Hematopoietic multipotent progenitor cell treated with erythropoietin and hydrocortisone succinate and interleukin-3 and kit ligand, for 6 days (in vitro differentiated cells): ENCODE measurements around the gene FRMPD1.
"Not testable (repeated sequence)": the region's sequence is repeated elsewhere in the genome, so short reads cannot be mapped to it uniquely, and the experiment has no call there.

Source experiments
- DNase-seq: peaks from one replicate; pipeline ENCODE4 v3.0.0-alpha.2; 2015

Gene FRMPD1, protein sequence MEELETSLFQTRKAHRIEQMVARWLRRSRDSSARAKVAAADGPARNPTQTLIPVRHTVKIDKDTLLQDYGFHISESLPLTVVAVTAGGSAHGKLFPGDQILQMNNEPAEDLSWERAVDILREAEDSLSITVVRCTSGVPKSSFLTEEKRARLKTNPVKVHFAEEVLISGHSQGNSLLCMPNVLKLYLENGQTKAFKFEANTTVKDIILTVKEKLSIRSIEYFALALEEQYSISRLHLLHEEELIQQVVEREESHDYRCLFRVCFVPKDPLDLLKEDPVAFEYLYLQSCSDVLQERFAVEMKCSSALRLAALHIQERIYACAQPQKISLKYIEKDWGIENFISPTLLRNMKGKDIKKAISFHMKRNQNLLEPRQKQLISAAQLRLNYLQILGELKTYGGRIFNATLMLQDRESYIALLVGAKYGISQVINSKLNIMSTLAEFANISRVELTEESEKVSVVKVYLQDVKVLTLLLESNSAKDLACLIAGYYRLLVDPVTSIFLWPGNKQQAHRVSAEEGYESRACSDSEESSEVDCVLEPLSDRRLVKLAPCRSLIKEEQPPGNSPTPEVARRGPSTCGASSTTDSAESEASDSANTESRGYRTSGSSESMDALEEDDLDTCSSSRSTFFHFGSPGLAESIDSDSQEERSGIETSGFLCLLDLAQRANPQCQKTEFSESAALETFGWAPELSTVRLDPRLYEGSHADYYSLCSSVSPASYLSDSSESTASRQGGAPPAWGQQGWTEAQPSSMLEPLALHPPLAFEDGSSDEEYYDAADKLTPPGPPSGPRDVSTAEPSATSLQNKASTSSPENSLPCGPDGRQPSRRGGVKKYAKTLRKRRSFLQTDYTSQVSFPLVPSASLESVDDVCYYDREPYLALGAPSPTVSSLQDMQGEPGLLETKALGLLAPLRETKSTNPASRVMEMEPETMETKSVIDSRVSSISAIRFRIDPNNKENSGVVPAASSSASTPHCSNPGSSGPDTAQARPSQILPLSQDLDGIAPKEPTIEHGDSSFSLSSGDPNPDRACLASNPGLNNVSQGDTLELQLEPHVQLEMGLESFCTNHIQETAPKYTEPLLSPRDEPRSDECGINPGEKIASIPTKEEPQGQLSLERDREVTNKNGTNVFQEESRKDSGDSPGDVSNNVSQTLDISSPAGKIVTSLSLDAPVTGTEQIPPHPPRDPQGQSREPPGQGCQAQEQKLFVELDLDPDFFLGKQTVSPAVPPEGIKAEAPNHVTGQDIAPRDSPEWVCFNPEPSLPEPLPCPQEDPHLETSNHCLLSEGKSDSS (N-terminal part only)

DNA sequence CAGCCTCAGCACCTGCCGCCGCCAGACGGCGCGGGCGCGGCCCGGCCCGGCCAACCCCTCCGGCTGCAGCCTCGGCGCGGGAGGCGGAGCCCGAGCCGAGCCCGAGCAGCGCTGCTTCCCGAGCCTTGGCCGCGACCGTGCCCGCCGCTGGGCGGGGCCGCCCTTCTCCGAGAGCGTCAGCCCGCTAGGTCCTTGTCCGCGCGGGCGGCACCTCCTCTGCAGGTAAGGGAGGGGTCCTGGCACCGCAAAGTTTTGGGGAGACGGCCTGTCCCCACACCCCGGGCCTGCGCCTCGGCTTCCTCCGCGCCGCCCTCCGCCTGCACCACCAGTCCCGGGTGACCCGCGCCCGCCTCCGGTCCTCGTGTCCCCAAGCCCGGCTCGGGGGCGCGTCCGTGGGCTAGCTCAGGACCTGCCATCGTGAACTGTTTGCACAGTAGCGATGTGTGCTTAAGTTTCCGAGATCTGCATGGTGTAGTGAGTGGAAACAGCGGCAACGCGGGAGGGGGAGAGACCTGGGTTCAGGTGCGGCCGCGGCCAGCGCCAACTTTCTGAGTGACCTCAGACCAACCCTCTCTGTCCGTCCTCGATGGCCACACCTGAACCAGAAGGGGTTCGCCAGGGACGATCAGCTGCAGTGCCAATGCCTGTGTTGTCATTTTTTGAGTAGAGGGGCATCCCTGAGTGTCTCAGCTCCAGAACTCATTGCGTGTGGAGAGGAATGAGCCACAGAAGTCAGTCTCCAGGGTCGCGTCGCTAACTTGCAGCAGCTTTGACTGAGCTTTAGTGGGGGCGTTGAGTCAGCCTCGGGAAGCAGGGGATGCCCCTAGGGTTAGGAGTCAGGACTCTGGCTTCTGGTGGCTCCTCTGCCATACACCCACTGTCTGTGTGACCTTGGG, at the start of gene FRMPD1:
Gene FRMPD1 (plus strand): TSS at position 82 of the 896 bp plus-strand sequence. CDS start 41,688 bp downstream, outside the sequence.
- DNase-seq: peak; percentile 74

DNA sequence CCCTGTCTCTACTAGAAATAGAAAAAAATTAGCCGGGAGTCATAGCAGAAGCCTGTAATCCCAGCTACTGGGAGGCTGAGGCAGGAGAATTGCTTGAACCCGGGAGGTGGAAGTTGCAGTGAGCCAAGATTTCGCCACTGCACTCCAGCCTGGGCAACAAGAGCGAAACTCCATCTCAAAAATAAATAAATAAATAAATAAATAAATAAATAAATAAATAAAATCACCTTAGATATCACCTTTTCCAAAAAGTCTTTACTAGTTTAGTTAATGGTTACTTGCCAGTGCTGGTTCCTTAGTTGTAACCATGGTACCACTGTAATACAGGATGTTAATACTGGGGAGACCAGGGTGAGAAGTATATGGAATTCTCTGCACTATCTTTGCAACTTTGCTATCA, 48.7 kb upstream of the FRMPD1 start:
- DNase-seq: not testable (repeated sequence)

DNA sequence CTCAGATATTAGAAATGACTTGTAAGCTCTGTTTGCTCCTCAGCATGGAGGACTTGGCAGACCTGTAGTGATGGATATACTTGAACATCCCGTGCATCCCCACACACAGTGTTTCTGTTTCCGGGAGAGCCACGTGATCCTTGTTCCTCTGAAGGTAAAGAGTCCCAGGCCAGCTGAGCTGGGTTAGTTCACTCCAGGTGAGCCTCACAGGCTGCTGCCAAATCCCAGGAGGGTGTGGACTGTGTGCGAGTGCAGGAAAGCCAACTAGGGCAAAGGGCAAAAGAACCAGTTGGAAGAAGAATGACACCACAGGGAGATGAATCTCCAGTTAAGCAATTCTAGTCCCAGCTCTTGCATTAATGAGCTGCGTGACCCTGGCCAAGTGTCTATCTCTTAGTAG, 47.9 kb upstream of the FRMPD1 start:
- no peak for DNase-seq

DNA sequence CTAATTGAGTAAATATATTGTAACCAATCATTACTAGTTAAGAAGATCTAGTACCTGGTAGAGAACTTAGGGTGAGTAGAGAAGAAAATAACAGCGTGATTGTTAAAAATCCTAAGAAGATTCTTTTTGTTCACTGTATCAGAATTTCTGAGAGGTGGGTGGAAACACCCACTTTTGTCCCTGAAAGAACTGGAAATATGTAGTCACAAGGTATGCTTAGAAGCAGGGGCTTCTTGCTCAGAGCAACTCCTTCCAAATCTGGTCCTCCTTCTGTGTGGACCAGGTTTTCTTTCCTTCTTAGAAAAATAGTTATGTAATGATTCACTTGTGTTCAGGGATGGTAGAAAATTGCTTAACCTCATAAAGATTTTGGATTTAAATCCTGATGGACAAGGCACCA, 46.5 kb upstream of the FRMPD1 start:
- no peak for DNase-seq

DNA sequence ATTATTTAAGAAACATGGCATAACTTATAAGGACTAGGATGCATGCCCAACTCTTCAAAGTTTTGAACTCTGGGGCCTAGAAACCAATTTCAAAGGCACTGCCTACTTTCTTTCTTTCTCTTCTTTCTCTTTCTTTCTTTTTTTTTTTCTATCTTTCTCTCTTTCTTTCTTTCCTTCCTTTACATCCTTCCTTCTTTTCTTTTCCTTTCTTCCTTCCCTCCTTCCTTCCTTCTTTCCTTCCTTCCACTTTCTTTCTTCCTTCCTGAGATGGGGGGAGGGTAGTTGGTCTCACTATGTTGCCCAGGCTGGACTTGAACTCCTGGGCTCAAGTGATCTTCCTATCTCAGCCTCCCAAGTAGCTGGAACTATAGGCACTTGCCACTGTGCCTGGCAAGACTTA, 42.5 kb upstream of the FRMPD1 start:
- DNase-seq: no peak

DNA sequence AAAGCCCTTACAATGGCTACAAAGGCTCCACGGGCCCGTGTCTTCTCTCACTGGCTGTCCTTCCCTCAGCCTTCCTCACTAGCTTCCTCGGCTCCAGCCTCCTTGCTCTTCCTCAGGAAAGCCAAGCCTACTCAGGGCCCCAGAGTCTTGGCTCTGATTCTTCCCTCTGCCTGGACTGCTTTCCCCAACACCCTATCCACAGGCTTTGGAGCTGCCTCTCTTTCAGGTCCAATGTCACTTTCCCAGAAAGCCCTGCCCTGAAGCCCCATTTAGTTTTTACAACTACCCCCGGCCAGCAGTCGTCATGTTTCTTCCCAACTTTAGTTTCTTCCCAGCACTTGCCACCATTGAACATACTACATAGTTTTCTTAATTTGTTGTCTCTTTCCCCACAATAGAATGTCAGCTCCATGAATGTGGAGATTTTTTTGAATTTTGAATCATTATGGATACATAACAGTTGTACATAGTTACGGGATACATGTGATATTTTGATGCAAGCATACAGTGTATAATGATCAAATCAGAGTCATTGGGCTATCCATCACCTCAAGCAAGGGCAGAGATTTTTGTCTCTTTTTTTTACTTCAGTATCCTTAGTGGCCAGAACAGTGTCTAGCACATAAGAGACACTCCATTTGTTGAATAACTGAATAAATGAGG, 40.9 kb upstream of the FRMPD1 start:
- no peak for DNase-seq

DNA sequence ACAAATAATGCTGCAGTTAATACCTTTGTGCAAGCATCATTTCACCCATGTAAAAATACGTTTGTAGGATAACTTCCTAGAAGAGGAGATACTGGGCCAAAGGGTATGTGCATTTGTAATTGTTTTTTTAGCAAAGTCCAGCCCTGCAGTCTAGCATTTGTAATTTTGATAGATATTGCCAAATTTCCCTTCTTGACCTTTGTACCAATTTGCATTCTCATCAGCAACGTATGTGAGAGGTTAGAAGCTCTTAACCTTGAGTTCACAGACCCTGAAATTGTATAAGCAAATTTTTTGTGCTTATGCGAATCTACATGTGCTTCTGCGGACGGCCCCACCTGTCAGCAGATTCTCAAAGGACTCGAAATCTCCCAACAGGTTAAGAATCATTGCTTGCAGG, 39.7 kb upstream of the FRMPD1 start:
- no peak for DNase-seq

DNA sequence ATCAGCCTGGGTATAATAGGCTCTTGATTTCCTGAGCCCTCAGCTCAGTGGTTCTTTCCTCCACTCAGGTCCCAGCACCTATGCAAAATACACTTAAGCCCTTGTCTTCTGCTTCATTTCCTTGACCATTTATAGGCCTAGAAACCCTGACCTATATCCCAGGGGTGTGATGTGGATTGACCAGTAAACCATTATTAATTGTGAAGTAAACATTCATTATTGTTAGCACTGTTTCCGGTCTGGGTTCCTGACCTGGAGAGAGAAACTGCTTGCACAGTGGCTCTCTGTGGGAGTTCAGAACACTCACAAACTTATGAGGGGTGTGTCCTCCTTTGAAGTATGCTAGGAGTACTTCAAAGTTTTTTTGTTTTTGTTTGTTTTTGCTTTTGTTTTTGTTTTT, 38.8 kb upstream of the FRMPD1 start:
- no peak for DNase-seq

DNA sequence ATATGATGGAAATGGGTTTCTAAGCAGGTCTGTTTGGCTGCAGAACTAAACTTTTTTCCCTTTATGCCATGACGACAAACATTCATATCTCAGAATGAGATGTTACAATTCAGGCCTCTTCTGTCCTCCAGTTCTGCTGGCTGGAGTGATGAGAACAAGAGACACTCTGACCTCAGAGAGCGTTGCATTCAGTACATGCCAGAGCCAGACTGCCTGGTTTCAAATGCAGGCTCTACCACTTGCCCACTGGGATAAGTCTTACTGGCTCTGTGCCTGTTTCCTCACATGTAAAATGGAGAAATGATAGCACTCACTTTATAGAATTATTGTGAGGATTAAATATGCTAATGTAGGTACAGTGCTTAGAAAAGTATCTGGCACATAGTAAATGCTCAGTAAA, 33.6 kb upstream of the FRMPD1 start:
- no peak for DNase-seq

DNA sequence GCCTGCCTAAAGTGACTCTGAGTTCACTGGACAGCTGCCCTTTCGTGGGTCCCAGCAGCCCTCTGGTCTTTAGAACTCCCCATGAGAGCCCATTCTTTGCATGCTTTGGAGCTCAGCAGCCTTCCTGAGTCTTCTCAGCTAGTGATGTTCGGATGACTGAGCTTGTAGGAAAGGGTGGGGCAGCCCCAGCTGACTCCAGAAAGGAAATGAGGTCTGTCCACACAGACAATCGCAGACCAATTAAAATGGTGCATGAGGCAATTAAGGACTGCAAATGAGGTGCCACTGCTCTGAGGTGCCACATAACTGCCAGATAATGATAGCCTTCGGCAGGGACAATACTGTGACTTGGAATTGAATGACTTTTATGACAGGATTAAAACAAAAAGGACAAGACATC, 32.9 kb upstream of the FRMPD1 start:
- DNase-seq: peak; percentile 4

DNA sequence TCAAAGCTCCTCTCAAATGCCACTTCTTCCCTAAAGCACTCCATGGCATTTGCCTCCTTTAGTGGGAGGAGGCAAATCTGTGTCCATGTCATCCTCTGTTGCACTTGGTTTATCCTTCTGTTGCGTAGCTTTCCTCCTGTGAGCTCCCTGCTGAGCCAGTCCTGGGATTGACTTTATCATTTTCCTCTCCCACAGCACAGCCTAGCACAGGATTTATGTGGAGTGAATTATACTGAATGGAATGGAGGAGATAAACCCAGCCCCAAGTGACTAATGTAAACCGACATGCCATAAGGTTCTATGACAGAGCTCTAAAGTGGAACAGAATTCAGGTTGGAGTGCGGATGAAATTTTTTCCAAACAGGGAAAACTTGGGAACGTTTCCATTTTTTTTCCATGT, 31.9 kb upstream of the FRMPD1 start:
- no peak for DNase-seq

DNA sequence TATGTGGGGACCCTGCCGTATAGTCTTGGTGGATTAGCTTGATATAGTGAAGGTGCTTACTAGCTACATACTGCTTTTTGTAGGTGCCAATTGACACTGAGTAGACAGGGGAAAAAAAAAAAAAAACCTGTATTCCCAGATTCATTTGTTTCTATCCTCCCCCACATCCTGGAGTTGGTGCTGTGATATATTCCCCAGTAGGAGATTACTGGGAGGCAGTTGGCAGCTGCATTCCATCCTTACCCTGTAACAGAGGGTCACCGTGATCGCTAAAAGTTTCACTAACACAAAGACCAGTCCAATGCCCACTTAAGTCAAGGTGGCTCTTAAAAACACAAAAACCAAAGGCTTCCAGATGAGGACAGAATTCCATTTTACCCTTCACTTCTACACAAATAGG, 30.9 kb upstream of the FRMPD1 start:
- DNase-seq: no peak

DNA sequence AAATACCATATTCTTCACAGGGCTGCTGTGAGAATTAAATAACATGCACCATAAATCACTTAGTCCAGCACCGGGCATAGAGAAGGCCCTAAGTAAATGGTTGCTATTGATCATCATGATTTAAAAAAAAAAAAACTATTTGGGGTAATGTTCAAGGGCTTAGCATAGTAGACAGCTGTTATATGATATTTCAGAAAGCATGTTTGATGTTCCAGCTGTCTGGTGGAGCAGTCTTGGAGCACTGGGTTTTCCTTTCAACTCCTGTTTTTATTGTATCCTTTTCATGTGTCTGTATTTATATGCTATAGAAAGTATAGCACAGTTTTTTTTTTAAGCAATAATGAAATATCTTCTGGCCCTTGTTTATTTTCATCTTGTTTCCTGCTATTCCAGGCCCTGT, 30.4 kb upstream of the FRMPD1 start:
- no peak for DNase-seq

DNA sequence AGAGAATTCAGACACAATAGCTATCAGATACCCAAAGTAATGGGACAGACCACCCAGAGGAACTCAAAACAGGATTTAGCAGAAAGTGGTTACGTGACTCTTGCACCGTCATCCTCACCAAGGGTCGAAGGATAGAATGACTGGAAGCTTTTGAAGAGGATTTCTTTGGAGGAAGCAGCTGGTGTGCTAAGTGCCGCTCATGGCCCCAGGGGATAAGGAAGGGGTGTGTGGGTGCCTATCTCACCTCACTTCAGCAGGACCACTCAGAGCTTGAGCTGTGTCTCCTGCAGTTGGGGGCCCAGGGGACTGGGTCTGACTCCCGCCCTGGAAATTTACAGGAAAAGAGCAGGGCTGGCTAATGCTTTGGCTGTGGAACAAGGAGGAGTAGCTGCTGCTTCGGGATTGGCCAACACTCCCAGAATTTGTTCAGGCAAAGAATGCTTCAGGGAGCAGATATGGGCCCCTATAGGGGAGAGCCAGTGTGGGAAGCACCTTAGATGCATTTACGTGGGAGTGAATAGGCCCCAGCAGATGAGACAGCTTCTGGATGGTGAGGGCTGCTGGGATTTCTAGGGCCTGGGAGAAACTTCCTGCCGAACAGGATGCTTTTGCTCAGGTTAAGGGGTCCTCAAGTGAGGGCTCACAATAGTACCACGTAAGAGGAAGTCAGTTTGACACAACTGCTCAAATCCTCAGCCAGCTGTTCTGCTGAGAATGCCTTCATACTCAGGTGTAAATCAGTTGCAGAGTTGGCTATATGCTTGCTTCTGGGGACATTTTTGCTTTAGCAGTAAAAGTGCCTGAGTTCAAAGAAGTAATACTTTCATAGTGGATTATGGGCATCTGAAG, 29.3 kb upstream of the FRMPD1 start:
- no peak for DNase-seq

DNA sequence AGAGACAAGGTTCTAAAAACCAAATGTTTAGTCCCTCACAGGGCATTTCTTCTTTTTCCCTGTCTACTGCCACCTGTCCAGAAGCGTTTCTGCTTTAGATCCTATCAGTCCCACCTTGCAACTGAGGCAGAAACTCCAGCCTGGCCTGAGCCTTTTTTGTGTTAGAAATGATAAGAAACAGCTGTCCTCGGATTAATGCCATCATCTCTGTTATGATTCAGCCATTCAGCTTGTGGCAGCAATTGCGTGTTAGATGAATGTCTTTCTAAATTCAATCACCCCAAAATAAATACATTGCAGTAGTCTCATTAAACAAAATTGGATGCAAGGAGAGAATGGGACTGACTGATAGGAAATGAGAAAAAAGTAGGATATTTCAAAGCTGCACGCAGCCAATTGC, 28.3 kb upstream of the FRMPD1 start:
- DNase-seq: no peak

DNA sequence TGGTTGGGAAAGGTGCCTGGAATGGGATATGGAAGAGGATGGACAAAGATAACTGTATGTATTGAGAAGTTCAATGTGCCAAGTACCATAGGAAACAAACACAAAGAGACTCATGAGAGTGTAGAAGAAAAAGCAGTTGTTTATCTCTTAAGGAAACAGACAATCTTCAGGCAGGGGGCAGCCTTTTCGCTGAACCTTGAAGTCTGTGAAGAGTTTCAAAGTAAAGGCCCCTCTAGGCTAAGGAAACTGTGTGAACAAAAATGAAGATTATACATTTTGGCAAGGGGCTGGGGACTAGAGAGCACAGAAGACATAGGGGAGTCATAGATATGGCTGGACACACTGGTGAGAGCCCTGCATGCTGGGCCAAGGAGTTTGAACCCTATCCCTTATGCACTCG, 27.5 kb upstream of the FRMPD1 start:
- no peak for DNase-seq

DNA sequence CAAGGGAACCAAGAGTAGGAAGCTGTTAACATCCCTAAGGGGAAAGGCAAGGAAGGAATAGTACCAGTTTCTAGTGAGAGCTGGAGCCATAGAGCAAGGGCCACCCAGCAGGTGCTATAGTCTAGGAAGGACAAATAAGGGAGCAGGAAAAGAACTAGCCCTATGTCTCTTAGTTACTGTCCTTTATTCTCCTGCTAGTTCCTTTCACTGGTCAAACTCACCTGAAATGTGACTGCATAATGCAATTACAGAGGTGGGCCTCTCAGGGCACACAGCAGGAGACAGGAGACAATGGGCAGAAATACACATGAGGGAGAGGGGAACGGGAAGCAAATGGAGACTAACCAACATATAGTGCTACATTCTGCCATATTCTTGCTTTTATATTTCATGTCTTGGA, 26.7 kb upstream of the FRMPD1 start:
- no peak for DNase-seq

DNA sequence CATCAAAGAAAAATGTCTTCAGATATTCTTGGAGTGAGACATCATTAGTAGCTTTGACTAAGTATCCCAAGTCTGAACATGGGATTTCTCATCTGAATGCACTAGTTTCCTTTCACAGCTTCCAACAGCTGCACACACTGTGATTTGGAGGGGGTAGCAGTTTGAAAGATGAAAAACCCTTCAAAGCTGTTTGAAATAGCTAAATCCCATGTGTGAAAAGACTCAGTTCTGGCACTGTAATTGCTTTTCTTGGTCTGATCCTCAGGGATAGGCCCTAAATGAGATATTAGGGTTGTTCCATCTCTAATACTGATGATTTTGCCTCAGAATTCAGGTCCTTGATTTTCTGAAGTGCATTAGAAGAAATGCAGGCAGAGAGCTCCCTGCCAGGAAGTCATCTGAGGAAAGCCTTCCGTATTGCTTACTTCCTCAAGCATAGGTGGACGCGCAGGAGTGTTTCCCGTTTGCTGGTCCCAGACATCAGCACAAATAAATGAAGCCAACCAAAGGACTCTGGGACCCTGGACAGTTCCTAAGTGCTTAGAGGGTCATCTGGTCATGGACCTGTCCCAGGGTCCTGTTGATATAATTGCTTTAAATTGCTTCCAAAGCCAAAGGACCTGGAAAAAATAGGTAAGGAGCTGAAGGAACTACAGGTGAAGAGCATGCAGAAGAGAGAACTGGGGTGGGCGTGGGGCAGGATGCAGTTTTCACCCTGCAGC, 25.6 kb upstream of the FRMPD1 start:
- no peak for DNase-seq

DNA sequence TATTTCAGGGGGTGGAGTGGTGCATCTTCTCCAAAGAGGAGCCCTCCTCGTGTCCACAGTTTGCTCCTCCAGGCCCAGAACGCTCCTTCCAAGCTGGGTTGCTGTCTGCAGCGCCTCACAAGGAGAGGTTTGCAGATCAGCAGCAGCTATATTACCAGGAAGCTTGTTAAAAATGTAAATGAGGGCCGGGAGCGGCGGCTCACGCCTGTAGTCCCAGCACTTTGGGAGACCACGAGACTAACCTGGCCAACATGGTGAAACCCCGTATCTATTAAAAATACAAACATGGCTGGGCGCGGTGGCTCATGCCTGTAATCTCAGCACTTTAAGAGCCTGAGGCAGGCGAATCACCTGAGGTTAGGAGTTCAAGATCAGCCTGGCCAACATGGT, 25.0 kb upstream of the FRMPD1 start:
- no peak for DNase-seq

DNA sequence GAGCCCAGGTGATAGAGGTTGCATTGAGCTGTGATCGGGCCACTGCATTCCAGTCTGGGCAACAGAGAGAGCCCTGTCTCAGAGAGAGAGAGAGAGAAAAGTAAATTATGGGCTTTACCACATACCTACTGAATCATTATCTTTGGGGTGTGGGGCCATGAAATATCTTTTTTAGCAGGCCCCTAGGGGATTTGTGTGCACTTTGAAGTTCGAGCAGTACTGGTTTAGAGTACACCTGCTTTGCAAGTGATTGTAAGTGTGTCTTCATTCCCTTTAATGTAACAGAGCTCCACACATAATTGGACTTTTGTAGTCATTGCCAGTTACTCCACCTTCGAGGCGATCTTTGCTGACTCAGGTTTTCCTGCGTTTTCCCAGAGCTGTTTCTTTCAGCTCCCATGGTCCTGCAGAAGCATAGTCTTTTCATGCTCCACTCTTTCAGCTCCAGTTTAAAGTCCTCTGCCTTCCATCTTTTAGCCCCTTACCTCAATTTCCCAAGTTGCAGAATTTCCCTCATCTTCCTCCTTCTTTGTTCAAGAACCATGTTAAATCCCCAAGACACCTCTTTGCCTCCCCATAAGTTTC, 24.0 kb upstream of the FRMPD1 start:
- no peak for DNase-seq
